Naive thymus-derived CD4-positive, alpha-beta T cell (primary cell): ENCODE results near the gene CACNA1S. TPM values are rescaled to one million over a fixed set of nuclear protein-coding genes. Genes with fewer than 3 reads are reported as not detected.
A peak's percentile ranks its signal among the peaks of the same experiment; 100 is the strongest.

ENCODE experiments used
- ATAC-seq: fragments of 150-1000 bp; cut with Tn5 transposase; 2 replicates; pipeline ENCODE4 v1.10.0; 2021; ENCODE audit warnings: mild to moderate bottlenecking, moderate library complexity
- CTCF ChIA-PET: fragments of 350-600 bp; sonication (Branson Sonifier 250); formaldehyde crosslinking; loops from one replicate; lab custom pipeline; 2021; ENCODE audit warnings: antibody characterized with exemption; lab: Charles Lee
- POLR2A ChIA-PET: fragments of 350-600 bp; sonication (Branson Sonifier 250); formaldehyde crosslinking; loops from one replicate; lab custom pipeline; 2021; ENCODE audit warnings: antibody characterized with exemption, inconsistent platforms; lab: Charles Lee
- DNase-seq, 9 donors: peaks; one replicate each; pipeline versions ENCODE4 v3.0.0 to v3.0.0-alpha.2; 2020 to 2022; ENCODE audit warnings: mixed read lengths in 1 of 9
- H3K27ac ChIP-seq: one replicate; pipeline ENCODE4 v1.7.0; 2013; ENCODE audit warnings: mild to moderate bottlenecking, low read depth, low read length, moderate library complexity
- H3K27me3 ChIP-seq, 2 donors: one replicate each; pipeline ENCODE4 v1.7.0; 2013; ENCODE audit warnings: low read length in 2 of 2, mild to moderate bottlenecking in 2 of 2, moderate library complexity in 2 of 2; ENCODE audit not compliant: control insufficient read depth in 2 of 2, insufficient read depth in 2 of 2
- H3K36me3 ChIP-seq, 3 experiments: 1 replicate in 2 of 3; 2 replicates in 1 of 3; pipeline ENCODE4 v1.7.0; 2013; ENCODE audit warnings: low read length in 3 of 3, mild to moderate bottlenecking in 3 of 3, moderate library complexity in 1 of 3; ENCODE audit not compliant: insufficient read depth in 3 of 3, control insufficient read depth in 2 of 3
- H3K4me1 ChIP-seq, 2 donors: one replicate each; pipeline ENCODE4 v1.7.0; 2013; ENCODE audit warnings: low read length in 2 of 2, mild to moderate bottlenecking in 2 of 2, moderate library complexity in 1 of 2; ENCODE audit not compliant: control insufficient read depth in 2 of 2, insufficient read depth in 2 of 2
- H3K4me3 ChIP-seq: 2 replicates; pipeline ENCODE4 v1.7.0; 2013; ENCODE audit warnings: mild to moderate bottlenecking, low read length
- H3K9me3 ChIP-seq, 3 experiments: 1 replicate in 2 of 3; 2 replicates in 1 of 3; pipeline ENCODE4 v1.7.0; 2013; ENCODE audit warnings: low read length in 3 of 3; ENCODE audit not compliant: control insufficient read depth in 2 of 3
- H3K27ac Mint-ChIP-seq, 9 donors: one replicate each; pipeline ENCODE4 v1.8.0; 2020 to 2022; ENCODE audit warnings: mixed read lengths in 9 of 9, mild to moderate bottlenecking in 8 of 9, moderate library complexity in 5 of 9, inconsistent platforms in 2 of 9
- H3K27me3 Mint-ChIP-seq, 5 donors: one replicate each; pipeline ENCODE4 v1.8.0; 2021 to 2022; ENCODE audit warnings: mixed read lengths in 5 of 5, mild to moderate bottlenecking in 1 of 5
- H3K36me3 Mint-ChIP-seq, 5 donors: one replicate each; pipeline ENCODE4 v1.8.0; 2020 to 2022; ENCODE audit warnings: mixed read lengths in 5 of 5, mild to moderate bottlenecking in 3 of 5, inconsistent platforms in 1 of 5
- H3K4me1 Mint-ChIP-seq, 7 donors: one replicate each; pipeline ENCODE4 v1.8.0; 2020 to 2022; ENCODE audit warnings: mixed read lengths in 7 of 7, mild to moderate bottlenecking in 3 of 7, inconsistent platforms in 1 of 7
- H3K4me3 Mint-ChIP-seq, 10 donors: one replicate each; pipeline ENCODE4 v1.8.0; 2020 to 2022; ENCODE audit warnings: mild to moderate bottlenecking in 10 of 10, mixed read lengths in 10 of 10, moderate library complexity in 6 of 10, inconsistent platforms in 2 of 10
- H3K9me3 Mint-ChIP-seq, 11 donors: one replicate each; pipeline ENCODE4 v1.8.0; 2020 to 2022; ENCODE audit warnings: mixed read lengths in 11 of 11, mild to moderate bottlenecking in 4 of 11, inconsistent platforms in 1 of 11, moderate library complexity in 1 of 11
- intact Hi-C, 2 donors: fragments of 100-400 bp; cut with micrococcal nuclease; formaldehyde crosslinking; loops; one replicate each; pipeline ENCODE4 v1.15.1; 2023
- polyA plus RNA-seq, 2 donors: library from polyadenylated mRNA; unstranded; fragments of 300-500 nt; fragmentation: Illumina TruSeq; gene quantifications; one replicate each; pipeline ENCODE4 v1.2.3, GENCODE V29; 2021
- total RNA-seq, 6 experiments: library from RNA in 5 of 6; stranded (reverse) in 5 of 6; gene quantifications; 1 replicate in 5 of 6; 2 replicates in 1 of 6; pipeline ENCODE4 v1.2.3 and lab custom pipeline; 2021 to 2026

Gene CACNA1S
- total and polyA plus RNA-seq, 7 experiments from 2014 or later = not detected

- peaks cover 0 to 9% (median 0%) of the 10 kb centered on the region in 5 donors for H3K36me3 Mint-ChIP-seq
- Histone ChIP-seq H3K4me1 (peaks cover 52 to 73% of the 10 kb centered on the region in 2 donors), H3K36me3 (peaks cover 0 to 30% (median 0%) of the 10 kb centered on the region in 3 experiments), H3K9me3 (no peaks in the 10 kb centered on the region), H3K4me3 (no peak overlapping the region), H3K27me3 (no peaks in the 10 kb centered on the region), H3K27ac (peak overlapping the region; percentile 44)
- H3K9me3 Mint-ChIP-seq = no peaks in the 10 kb centered on the region
- peaks cover 56 to 78% (median 74%) of the 10 kb centered on the region in 7 donors for H3K4me1 Mint-ChIP-seq
- peak overlapping the region in 8 of 10 donors; percentile 2 to 55 (median 24) for H3K4me3 Mint-ChIP-seq
- ChIA-PET POLR2A (interaction anchor here (0.7 to 0.8 kb wide), 2 partner anchors 9 to 16 kb away, joined by 3 read pairs; no protein-coding TSS in a partner anchor), CTCF (interaction anchor here (0.8 to 1.5 kb wide), 3 partner anchors 25 to 136 kb away, joined by 3 read pairs; no protein-coding TSS in a partner anchor)
- DNase-seq (no peak), ATAC-seq (no peak)
- H3K27ac Mint-ChIP-seq = peak overlapping the region in 7 of 9 donors; percentile 21 to 85 (median 68)
- intact Hi-C loops = loop anchor here in 1 of 2 donors (5.0 to 10.0 kb wide), 2 partner anchors 34 to 493 kb away; partner anchors contain the start of gene CSRP1
- H3K27me3 Mint-ChIP-seq = no peaks in the 10 kb centered on the region
These were observed 100.6 kb downstream of the CACNA1S start for GRCh38 chr1:201011616-201012015.

DNA sequence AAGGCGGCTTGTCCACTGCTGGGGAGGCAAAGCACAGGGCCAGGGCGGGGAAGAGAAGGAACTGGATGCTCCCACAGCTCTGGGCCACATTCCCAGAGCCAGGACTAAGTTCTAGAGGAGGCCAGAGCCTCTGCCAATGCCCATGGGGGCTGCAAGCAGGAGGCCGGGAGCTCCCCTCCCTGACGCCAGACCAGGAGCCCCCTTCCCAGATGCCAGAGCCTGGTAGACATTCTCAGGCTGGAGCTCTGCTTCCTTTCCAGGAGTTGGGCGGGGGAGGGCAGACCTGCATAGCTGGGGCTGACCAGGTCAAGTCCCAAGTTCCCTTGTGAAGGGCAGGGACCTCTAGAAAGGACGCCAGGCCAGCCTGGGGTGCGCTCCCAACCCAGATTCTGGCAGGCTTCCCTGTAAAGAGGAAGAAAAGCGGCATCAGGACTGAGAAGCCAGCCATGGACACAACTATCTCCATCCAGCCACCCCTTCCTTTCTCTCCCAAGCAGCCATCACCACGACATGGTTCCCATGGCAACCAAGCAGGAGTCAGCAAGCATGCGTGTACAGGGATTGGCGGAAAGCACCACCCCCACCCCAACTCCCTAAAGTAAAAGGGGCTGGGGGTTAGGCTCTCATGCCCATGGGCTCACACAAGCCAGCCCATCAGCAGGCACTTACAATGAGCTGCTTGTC, 102.1 kb downstream of the CACNA1S start:
- Mint-ChIP-seq H3K27ac (peak overlapping the region; percentile 42 to 91 (median 66)), H3K4me1 (peaks cover 43 to 67% (median 59%) of the 10 kb centered on the region in 7 donors), H3K4me3 (peak overlapping the region in 2 of 10 donors; percentile 29 to 33), H3K9me3 (no peaks in the 10 kb centered on the region), H3K27me3 (no peaks in the 10 kb centered on the region), H3K36me3 (peaks cover 0 to 7% (median 5%) of the 10 kb centered on the region in 5 donors)
- ChIA-PET CTCF (interaction anchor here (1.2 kb wide), 1 partner anchor 30 kb away, joined by 3 read pairs; no protein-coding TSS in a partner anchor), POLR2A (interaction anchor here (0.6 to 1.4 kb wide), 2 partner anchors 8 to 654 kb away, joined by 3 to 4 read pairs; no protein-coding TSS in a partner anchor)
- Histone ChIP-seq H3K27ac (peak overlapping the region; percentile 44), H3K9me3 (no peaks in the 10 kb centered on the region), H3K4me1 (peaks cover 38 to 58% of the 10 kb centered on the region in 2 donors), H3K27me3 (no peaks in the 10 kb centered on the region), H3K36me3 (peaks cover 0 to 45% (median 13%) of the 10 kb centered on the region in 3 experiments), H3K4me3 (no peak overlapping the region)
- intact Hi-C loops = loop anchor here in 1 of 2 donors (5.0 to 10.0 kb wide), 2 partner anchors 33 to 495 kb away; partner anchors contain the start of gene CSRP1
- ATAC-seq = no peak
- DNase-seq = no peak

DNA sequence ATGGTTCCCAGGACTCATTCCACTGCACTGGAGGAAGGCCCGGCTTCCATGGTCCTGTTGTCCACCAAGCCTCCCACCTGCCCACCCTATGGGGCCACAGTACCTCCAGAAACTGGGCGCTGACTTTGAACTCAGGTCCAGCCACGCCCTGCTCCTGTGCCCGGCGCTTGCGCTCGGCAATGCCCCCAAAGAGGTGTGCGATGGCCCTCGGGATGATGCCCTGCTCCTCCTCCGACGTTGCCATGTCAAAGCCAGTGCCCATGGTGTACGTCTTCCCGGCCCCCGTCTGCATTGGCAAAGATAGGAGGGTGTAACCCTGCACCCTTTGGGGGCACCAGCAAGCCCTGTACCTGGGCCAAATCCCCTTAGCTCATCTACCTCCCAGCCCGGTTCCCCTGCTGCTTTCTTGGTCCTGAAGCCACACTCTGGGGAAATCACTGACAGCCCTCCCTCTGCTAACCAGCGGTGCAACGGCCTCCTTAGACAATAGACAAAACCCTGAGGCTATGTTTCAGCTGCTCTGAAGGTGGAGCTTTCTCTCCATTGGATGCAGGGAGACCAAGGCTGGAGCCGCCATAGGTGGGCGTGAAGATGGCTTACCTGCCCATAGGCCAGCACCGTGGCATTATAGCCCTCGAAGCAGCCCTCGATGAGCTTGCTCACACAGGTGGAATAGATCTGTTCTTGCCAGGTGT, 103.4 kb downstream of the CACNA1S start:
- Histone ChIP-seq H3K9me3 (no peaks in the 10 kb centered on the region), H3K36me3 (peaks cover under 1 to 58% (median 26%) of the 10 kb centered on the region in 3 experiments), H3K27ac (peak overlapping the region; percentile 17), H3K4me1 (peaks cover 31 to 45% of the 10 kb centered on the region in 2 donors), H3K4me3 (no peak overlapping the region), H3K27me3 (no peaks in the 10 kb centered on the region)
- Mint-ChIP-seq H3K36me3 (peaks cover 0 to 7% (median 5%) of the 10 kb centered on the region in 5 donors), H3K27me3 (no peaks in the 10 kb centered on the region), H3K4me1 (peaks cover 30 to 55% (median 50%) of the 10 kb centered on the region in 7 donors), H3K9me3 (no peaks in the 10 kb centered on the region), H3K4me3 (no peak overlapping the region), H3K27ac (peak overlapping the region in 8 of 9 donors; percentile 19 to 81 (median 64))
- intact Hi-C loops = no loop called here
- POLR2A ChIA-PET = interaction anchor here (1.4 kb wide), 1 partner anchor 10 kb away, joined by 4 read pairs; no protein-coding TSS in a partner anchor
- ATAC-seq = no peak
- CTCF ChIA-PET = no interaction called here
- DNase-seq = no peak

GRCh38 chr1:201007481-201007880, 104.7 kb downstream of the CACNA1S start:
- no peak for ATAC-seq
- H3K9me3 Mint-ChIP-seq = no peaks in the 10 kb centered on the region
- H3K4me3 ChIP-seq = no peak overlapping the region
- peaks cover 4 to 71% (median 26%) of the 10 kb centered on the region in 3 experiments for H3K36me3 ChIP-seq
- no peak overlapping the region for H3K27ac Mint-ChIP-seq
- intact Hi-C loops = no loop called here
- peak overlapping the region; percentile 40 for H3K27ac ChIP-seq
- no peaks in the 10 kb centered on the region for H3K27me3 ChIP-seq
- no peaks in the 10 kb centered on the region for H3K9me3 ChIP-seq
- peaks cover 18 to 33% of the 10 kb centered on the region in 2 donors for H3K4me1 ChIP-seq
- no peaks in the 10 kb centered on the region for H3K27me3 Mint-ChIP-seq
- DNase-seq = no peak
- no peak overlapping the region for H3K4me3 Mint-ChIP-seq
- ChIA-PET CTCF (no interaction called here), POLR2A (no interaction called here)
- peaks cover 16 to 42% (median 37%) of the 10 kb centered on the region in 7 donors for H3K4me1 Mint-ChIP-seq
- peaks cover 0 to 9% (median 8%) of the 10 kb centered on the region in 5 donors for H3K36me3 Mint-ChIP-seq

GRCh38 chr1:201006450-201006849, 105.8 kb downstream of the CACNA1S start:
- H3K27me3 ChIP-seq = no peaks in the 10 kb centered on the region
- no peaks in the 10 kb centered on the region for H3K9me3 Mint-ChIP-seq
- DNase-seq = no peak
- ChIA-PET POLR2A (no interaction called here), CTCF (no interaction called here)
- no peak overlapping the region for H3K27ac ChIP-seq
- ATAC-seq = no peak
- no peak overlapping the region for H3K4me3 Mint-ChIP-seq
- intact Hi-C loops = no loop called here
- H3K27me3 Mint-ChIP-seq = no peaks in the 10 kb centered on the region
- peaks cover 4 to 80% (median 33%) of the 10 kb centered on the region in 3 experiments for H3K36me3 ChIP-seq
- H3K4me3 ChIP-seq = no peak overlapping the region
- peaks cover 6 to 32% (median 27%) of the 10 kb centered on the region in 7 donors for H3K4me1 Mint-ChIP-seq
- H3K36me3 Mint-ChIP-seq = peaks cover 5 to 16% (median 12%) of the 10 kb centered on the region in 5 donors
- H3K9me3 ChIP-seq = no peaks in the 10 kb centered on the region
- peaks cover 8 to 23% of the 10 kb centered on the region in 2 donors for H3K4me1 ChIP-seq
- no peak overlapping the region for H3K27ac Mint-ChIP-seq

DNA sequence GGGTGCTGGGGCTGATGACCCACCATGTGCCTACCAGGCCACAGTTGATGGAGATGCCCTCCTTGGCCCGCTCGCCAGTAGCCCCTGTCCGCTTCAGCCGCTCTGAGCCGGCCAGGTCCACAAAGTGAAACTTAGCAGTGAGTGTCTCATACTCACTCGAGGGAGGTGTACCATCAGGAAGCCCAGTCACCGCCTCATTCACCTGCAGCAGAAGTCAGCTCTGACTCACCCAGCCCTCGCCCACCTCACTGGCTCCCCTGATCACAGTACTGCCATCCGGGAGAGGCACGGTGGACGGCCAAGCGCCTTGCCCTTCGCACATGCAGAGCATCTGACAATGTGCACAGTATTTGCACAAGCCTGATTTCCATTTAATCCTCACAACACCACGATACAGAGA, 107.5 kb downstream of the CACNA1S start:
- H3K9me3 ChIP-seq = no peaks in the 10 kb centered on the region
- no peak for ATAC-seq
- H3K9me3 Mint-ChIP-seq = no peaks in the 10 kb centered on the region
- no peak for DNase-seq
- ChIA-PET POLR2A (interaction anchor here (0.8 kb wide), 1 partner anchor 18 kb away, joined by 3 read pairs; no protein-coding TSS in a partner anchor), CTCF (interaction anchor here (1.1 kb wide), 1 partner anchor 21 kb away, joined by 4 read pairs; no protein-coding TSS in a partner anchor)
- H3K4me1 Mint-ChIP-seq = peaks cover 0 to 20% (median 16%) of the 10 kb centered on the region in 7 donors
- intact Hi-C loops = no loop called here
- no peaks in the 10 kb centered on the region for H3K27me3 ChIP-seq
- H3K4me3 ChIP-seq = no peak overlapping the region
- no peak overlapping the region for H3K27ac Mint-ChIP-seq
- peaks cover 4 to 87% (median 36%) of the 10 kb centered on the region in 3 experiments for H3K36me3 ChIP-seq
- H3K36me3 Mint-ChIP-seq = peaks cover 8 to 22% (median 13%) of the 10 kb centered on the region in 5 donors
- no peak overlapping the region for H3K4me3 Mint-ChIP-seq
- no peaks in the 10 kb centered on the region for H3K27me3 Mint-ChIP-seq
- peaks cover 8 to 13% of the 10 kb centered on the region in 2 donors for H3K4me1 ChIP-seq
- H3K27ac ChIP-seq = no peak overlapping the region
